ENCODE measurements around the gene HMCN2.
"Not testable (repeated sequence)": the region's sequence is repeated elsewhere in the genome, so short reads cannot be mapped to it uniquely, and the experiment has no call there.

HMCN2 gene

GRCh38 chr9:130268521-130269211, 3.1 kb downstream of the HMCN2 start:
- H3K27me3 ChIP-seq (ENCODE audit: control insufficient read depth, insufficient read depth, low read length) = peaks cover 88% of the 10 kb centered on the region

DNA sequence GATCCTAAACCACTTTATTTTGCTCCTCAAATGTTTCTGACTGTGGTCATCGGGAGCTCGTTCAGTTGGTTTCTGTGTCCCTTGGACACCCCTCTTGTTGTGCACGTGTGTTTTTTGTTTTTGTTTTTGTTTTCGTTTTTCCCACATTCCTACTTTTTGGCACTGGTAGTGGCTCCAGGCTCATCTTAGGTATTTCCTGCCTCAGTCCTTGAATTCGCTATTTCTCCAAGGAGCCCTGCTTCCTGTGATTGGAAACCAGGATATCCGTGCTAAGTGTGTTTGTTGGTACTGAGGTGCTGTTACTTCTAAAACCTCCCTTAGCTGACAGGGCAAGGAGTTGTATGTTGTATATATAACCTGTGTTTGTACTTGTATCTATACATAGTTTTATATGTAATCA, 5.9 kb downstream of the HMCN2 start:
- Histone ChIP-seq H3K4me1 (ENCODE audit: control insufficient read depth, insufficient read depth, low read length) (no peaks in the 10 kb centered on the region), H3K4me3 (ENCODE audit: low read length) (no peak overlapping the region), H3K36me3 (ENCODE audit: insufficient read depth, low read length) (no peaks in the 10 kb centered on the region), H3K9me3 (replicated peaks; ENCODE audit: low read length) (no peaks in the 10 kb centered on the region), H3K4me2 (ENCODE audit: low read length) (no peak overlapping the region), H3K9ac (ENCODE audit: low read depth, low read length) (no peak overlapping the region), H3K27me3 (ENCODE audit: control insufficient read depth, insufficient read depth, low read length) (peaks cover 79% of the 10 kb centered on the region)

More at GRCh38 chr9:130268521-130269211, 3.1 kb downstream of the HMCN2 start:
- Histone ChIP-seq H3K4me1 (ENCODE audit: control insufficient read depth, insufficient read depth, low read length) (peaks cover 13% of the 10 kb centered on the region), H3K4me3 (ENCODE audit: low read length) (no peak overlapping the region), H3K9ac (ENCODE audit: low read depth, low read length) (no peak overlapping the region), H3K9me3 (replicated peaks; ENCODE audit: low read length) (no peaks in the 10 kb centered on the region), H3K4me2 (ENCODE audit: low read length) (no peak overlapping the region), H3K36me3 (ENCODE audit: insufficient read depth, low read length) (no peaks in the 10 kb centered on the region)

DNA sequence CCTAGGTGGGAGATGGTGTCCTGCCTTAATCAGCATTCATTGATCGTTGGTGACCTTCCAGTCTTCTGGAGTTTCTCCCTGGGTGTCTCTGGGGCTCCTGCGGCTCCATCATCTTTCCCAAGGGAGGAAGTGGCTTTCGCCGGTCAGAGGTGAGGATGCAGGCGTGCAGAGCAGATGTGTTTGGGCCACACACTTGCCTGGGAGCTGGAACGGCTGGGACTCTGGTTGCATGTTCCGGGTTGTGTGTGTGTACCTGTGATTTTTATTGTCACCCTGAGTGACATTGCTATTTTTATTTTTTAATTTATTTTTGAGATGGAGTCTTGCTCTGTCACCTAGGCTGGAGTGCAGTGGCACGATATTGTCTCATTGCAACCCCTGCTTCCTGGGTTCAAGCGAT, 9.6 kb downstream of the HMCN2 start:
- H3K4me3 ChIP-seq (ENCODE audit: low read length) = no peak overlapping the region
- H3K9ac ChIP-seq (ENCODE audit: low read depth, low read length) = no peak overlapping the region
- H3K4me2 ChIP-seq (ENCODE audit: low read length) = no peak overlapping the region
- H3K9me3 ChIP-seq (replicated peaks; ENCODE audit: low read length) = no peaks in the 10 kb centered on the region
- H3K27me3 ChIP-seq (ENCODE audit: control insufficient read depth, insufficient read depth, low read length) = peaks cover 60% of the 10 kb centered on the region
- H3K36me3 ChIP-seq (ENCODE audit: insufficient read depth, low read length) = no peaks in the 10 kb centered on the region
- H3K4me1 ChIP-seq (ENCODE audit: control insufficient read depth, insufficient read depth, low read length) = no peaks in the 10 kb centered on the region

DNA sequence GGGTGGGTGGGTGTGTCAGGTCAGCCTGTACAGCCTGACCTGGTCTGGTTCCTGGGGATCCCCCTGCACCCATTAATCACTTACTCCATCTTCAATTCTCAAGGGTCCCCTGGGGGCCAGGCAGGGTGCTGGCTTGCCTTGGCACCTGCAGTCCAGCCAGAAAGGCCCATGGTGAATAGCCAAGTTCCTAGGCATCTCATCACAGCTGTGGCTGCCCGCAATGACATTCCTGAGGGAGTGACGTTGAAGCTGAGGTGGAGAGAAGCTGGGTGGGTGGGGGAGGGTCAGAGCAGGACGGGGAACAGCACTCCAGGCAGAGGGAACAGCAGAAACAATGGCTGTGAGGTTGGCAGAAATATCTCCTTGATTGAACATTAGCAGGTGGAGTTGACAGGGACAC, 10.6 kb downstream of the HMCN2 start:
- Histone ChIP-seq H3K36me3 (ENCODE audit: insufficient read depth, low read length) (no peaks in the 10 kb centered on the region), H3K9me3 (replicated peaks; ENCODE audit: low read length) (no peaks in the 10 kb centered on the region), H3K4me3 (ENCODE audit: low read length) (no peak overlapping the region), H3K9ac (ENCODE audit: low read depth, low read length) (no peak overlapping the region), H3K27me3 (ENCODE audit: control insufficient read depth, insufficient read depth, low read length) (peaks cover 60% of the 10 kb centered on the region), H3K4me1 (ENCODE audit: control insufficient read depth, insufficient read depth, low read length) (no peaks in the 10 kb centered on the region), H3K4me2 (ENCODE audit: low read length) (no peak overlapping the region)

- Histone ChIP-seq H3K9me3 (replicated peaks; ENCODE audit: low read length) (no peaks in the 10 kb centered on the region), H3K4me1 (ENCODE audit: control insufficient read depth, insufficient read depth, low read length) (no peaks in the 10 kb centered on the region), H3K4me2 (ENCODE audit: low read length) (no peak overlapping the region), H3K4me3 (ENCODE audit: low read length) (no peak overlapping the region), H3K36me3 (ENCODE audit: insufficient read depth, low read length) (no peaks in the 10 kb centered on the region), H3K27me3 (ENCODE audit: control insufficient read depth, insufficient read depth, low read length) (peaks cover 59% of the 10 kb centered on the region), H3K9ac (ENCODE audit: low read depth, low read length) (no peak overlapping the region)
Observed at GRCh38 chr9:130276955-130277354, 11.4 kb downstream of the HMCN2 start.

- not testable (repeated sequence) for H3K4me2 ChIP-seq (ENCODE audit: low read length); H3K9me3 ChIP-seq (replicated peaks; ENCODE audit: low read length); H3K4me3 ChIP-seq (ENCODE audit: low read length); H3K36me3 ChIP-seq (ENCODE audit: insufficient read depth, low read length); H3K9ac ChIP-seq (ENCODE audit: low read depth, low read length); H3K4me1 ChIP-seq (ENCODE audit: control insufficient read depth, insufficient read depth, low read length)
- H3K27me3 ChIP-seq (ENCODE audit: control insufficient read depth, insufficient read depth, low read length) = peaks cover 61% of the 10 kb centered on the region
Observed at GRCh38 chr9:130277525-130277924, 12.0 kb downstream of the HMCN2 start.

GRCh38 chr9:130283539-130284248, 18.1 kb downstream of the HMCN2 start:
- no peak overlapping the region for H3K9ac ChIP-seq (ENCODE audit: low read depth, low read length)
- H3K4me2 ChIP-seq (ENCODE audit: low read length) = no peak overlapping the region
- no peak overlapping the region for H3K4me3 ChIP-seq (ENCODE audit: low read length)
- peaks cover 85% of the 10 kb centered on the region for H3K27me3 ChIP-seq (ENCODE audit: control insufficient read depth, insufficient read depth, low read length)
- no peaks in the 10 kb centered on the region for H3K9me3 ChIP-seq (replicated peaks; ENCODE audit: low read length)
- no peaks in the 10 kb centered on the region for H3K4me1 ChIP-seq (ENCODE audit: control insufficient read depth, insufficient read depth, low read length)
- no peaks in the 10 kb centered on the region for H3K36me3 ChIP-seq (ENCODE audit: insufficient read depth, low read length)

DNA sequence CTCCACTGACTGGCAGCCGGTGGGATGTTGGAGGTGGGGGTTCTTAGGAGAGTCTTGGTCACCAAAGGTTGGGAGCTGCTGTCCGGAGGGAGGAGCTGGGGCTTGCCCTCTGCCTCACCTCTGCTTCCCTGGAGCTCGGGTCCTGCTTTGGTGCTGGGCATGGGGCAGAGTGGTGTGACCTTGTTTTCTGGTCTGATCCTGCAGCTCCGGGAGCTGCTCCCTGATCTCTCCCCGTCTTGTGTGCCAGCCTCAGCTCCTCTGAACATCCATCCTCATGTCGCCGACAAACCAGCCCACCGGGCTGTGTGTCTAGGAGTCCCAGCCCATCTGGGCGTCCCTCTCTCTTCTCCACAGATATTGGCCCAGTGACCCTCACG, 18.7 kb downstream of the HMCN2 start:
- Histone ChIP-seq H3K9ac (ENCODE audit: low read depth, low read length) (no peak overlapping the region), H3K36me3 (ENCODE audit: insufficient read depth, low read length) (no peaks in the 10 kb centered on the region), H3K4me3 (ENCODE audit: low read length) (no peak overlapping the region), H3K27me3 (ENCODE audit: control insufficient read depth, insufficient read depth, low read length) (peaks cover 89% of the 10 kb centered on the region), H3K4me1 (ENCODE audit: control insufficient read depth, insufficient read depth, low read length) (no peaks in the 10 kb centered on the region), H3K9me3 (replicated peaks; ENCODE audit: low read length) (no peaks in the 10 kb centered on the region), H3K4me2 (ENCODE audit: low read length) (no peak overlapping the region)

DNA sequence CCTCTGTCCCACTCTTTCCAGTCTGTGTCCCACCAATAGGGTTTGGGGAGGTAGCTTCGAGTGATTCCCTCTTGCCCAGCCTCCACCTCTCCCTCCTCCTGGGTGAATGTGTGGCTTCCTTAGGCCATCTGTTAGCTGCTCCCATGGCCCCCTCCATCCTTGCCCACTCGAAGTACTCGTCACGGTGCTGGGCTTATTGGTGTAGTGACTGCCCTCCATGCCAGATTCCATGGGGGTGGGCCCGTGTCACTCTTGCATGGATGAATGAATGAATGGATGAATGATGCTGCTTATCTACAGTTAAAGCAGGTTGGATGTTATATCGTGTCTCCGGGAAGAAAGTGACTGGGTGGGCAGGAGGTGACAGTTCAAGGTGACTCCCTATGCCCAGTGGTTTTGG, 19.1 kb downstream of the HMCN2 start:
- H3K4me1 ChIP-seq (ENCODE audit: control insufficient read depth, insufficient read depth, low read length) = no peaks in the 10 kb centered on the region
- no peak overlapping the region for H3K9ac ChIP-seq (ENCODE audit: low read depth, low read length)
- H3K27me3 ChIP-seq (ENCODE audit: control insufficient read depth, insufficient read depth, low read length) = peaks cover 89% of the 10 kb centered on the region
- H3K36me3 ChIP-seq (ENCODE audit: insufficient read depth, low read length) = no peaks in the 10 kb centered on the region
- H3K4me2 ChIP-seq (ENCODE audit: low read length) = no peak overlapping the region
- no peaks in the 10 kb centered on the region for H3K9me3 ChIP-seq (replicated peaks; ENCODE audit: low read length)
- no peak overlapping the region for H3K4me3 ChIP-seq (ENCODE audit: low read length)

DNA sequence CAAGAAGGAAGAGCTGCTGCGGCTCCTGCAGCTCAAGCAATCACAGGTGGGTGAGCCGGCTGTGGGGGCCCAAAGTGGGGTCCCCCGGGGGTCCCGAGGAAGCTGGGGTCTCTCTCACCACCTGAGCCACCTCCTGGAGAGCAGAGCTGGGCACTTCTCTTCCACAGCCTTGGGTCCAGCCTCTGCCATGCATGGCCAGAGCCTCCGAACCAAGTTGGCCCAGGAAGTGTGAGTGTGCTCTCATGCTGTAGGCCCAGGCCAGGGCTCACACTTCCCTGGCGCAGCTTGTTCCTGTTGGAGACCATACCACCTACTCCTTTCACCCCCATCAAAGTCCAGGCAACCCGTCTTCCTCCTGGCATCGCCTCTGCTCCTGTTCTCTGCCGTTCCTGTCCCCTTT, 19.7 kb downstream of the HMCN2 start:
- Histone ChIP-seq H3K4me1 (ENCODE audit: control insufficient read depth, insufficient read depth, low read length) (no peaks in the 10 kb centered on the region), H3K9me3 (replicated peaks; ENCODE audit: low read length) (no peaks in the 10 kb centered on the region), H3K4me3 (ENCODE audit: low read length) (no peak overlapping the region), H3K36me3 (ENCODE audit: insufficient read depth, low read length) (no peaks in the 10 kb centered on the region), H3K4me2 (ENCODE audit: low read length) (no peak overlapping the region), H3K9ac (ENCODE audit: low read depth, low read length) (no peak overlapping the region), H3K27me3 (ENCODE audit: control insufficient read depth, insufficient read depth, low read length) (peaks cover 93% of the 10 kb centered on the region)

DNA sequence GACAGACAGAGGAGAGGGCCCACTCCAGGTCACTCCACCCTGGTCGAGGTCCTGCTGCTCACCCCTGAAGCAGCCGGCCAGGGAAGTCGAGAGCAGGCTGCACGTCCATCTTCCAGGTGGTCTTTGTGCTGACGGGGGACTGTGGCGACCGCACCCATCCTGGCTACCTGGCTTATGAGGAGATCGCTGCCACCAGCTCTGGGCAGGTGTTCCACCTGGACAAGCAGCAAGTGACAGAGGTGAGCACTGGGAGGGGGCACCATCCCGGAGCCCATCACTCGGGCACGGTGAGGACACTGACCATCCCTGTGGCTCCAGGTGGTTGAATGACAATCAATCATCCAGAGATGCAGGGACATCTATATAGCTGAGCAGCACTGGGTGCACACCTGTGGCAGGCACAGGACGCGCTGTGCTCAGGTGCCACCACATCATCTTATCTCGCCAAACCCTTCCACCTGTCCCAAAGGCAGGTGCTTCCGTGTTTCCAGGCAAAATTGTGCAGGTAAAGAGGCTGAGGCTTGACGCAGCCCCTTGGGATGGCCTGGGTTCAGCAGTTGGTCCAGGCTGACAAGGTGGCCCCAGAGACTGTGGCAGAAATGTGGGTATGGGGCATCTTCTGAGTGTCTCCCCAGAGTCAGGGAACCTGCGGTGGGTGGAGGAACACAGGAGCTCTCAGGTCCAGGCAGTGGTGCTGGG, 20.7 kb downstream of the HMCN2 start:
- H3K36me3 ChIP-seq (ENCODE audit: insufficient read depth, low read length) = no peaks in the 10 kb centered on the region
- H3K27me3 ChIP-seq (ENCODE audit: control insufficient read depth, insufficient read depth, low read length) = peaks cover 93% of the 10 kb centered on the region
- no peak overlapping the region for H3K9ac ChIP-seq (ENCODE audit: low read depth, low read length)
- H3K9me3 ChIP-seq (replicated peaks; ENCODE audit: low read length) = no peaks in the 10 kb centered on the region
- no peak overlapping the region for H3K4me3 ChIP-seq (ENCODE audit: low read length)
- H3K4me2 ChIP-seq (ENCODE audit: low read length) = no peak overlapping the region
- H3K4me1 ChIP-seq (ENCODE audit: control insufficient read depth, insufficient read depth, low read length) = no peaks in the 10 kb centered on the region
